Osteoblast (primary cell): ENCODE measurements around the gene SMYD1. TPM values are rescaled to one million over a fixed set of nuclear protein-coding genes. Genes with fewer than 3 reads are reported as not detected.

ENCODE experiments used
- DNase-seq: peaks from one replicate; pipeline ENCODE4 v3.0.0; 2011; ENCODE audit warnings: low spot score, mixed read lengths; ENCODE audit not compliant: insufficient read length; ENCODE audit errors: missing footprints
- H2AFZ ChIP-seq: 2 replicates; pipeline ENCODE4 v1.6.0; 2011; ENCODE audit warnings: mild to moderate bottlenecking, low read length
- H3K27ac ChIP-seq: 2 replicates; pipeline ENCODE4 v1.5.1; 2011; ENCODE audit warnings: mild to moderate bottlenecking, low read depth, low read length, moderate library complexity
- H3K27me3 ChIP-seq: 2 replicates; pipeline ENCODE4 v1.6.0; 2012; ENCODE audit warnings: mild to moderate bottlenecking, control low read depth, inconsistent platforms, low read length, moderate library complexity; ENCODE audit not compliant: insufficient read depth
- H3K36me3 ChIP-seq: 2 replicates; pipeline ENCODE4 v1.5.1; 2011; ENCODE audit warnings: mild to moderate bottlenecking, low read length, control low read depth, moderate library complexity; ENCODE audit not compliant: insufficient read depth
- H3K4me1 ChIP-seq: 2 replicates; pipeline ENCODE4 v1.5.1; 2011; ENCODE audit warnings: mild to moderate bottlenecking, low read length, control low read depth, moderate library complexity; ENCODE audit not compliant: insufficient read depth
- H3K4me2 ChIP-seq: 2 replicates; pipeline ENCODE4 v1.6.0; 2011; ENCODE audit warnings: mild to moderate bottlenecking, low read length; ENCODE audit not compliant: insufficient read depth
- H3K4me3 ChIP-seq: fragments of 200-600 bp; sonication (generic); 3 replicates; pipeline ENCODE4 v1.5.1; 2012; ENCODE audit warnings: mild to moderate bottlenecking, low read length, inconsistent platforms; ENCODE audit not compliant: insufficient read depth
- H3K79me2 ChIP-seq: 2 replicates; pipeline ENCODE4 v1.6.0; 2012; ENCODE audit warnings: mild to moderate bottlenecking, low read length, control low read depth, inconsistent platforms; ENCODE audit not compliant: insufficient read depth
- H3K9me3 ChIP-seq: 2 replicates; pipeline ENCODE4 v1.5.1; 2011; ENCODE audit warnings: low read depth, low read length, control low read depth
- H4K20me1 ChIP-seq: 2 replicates; pipeline ENCODE4 v1.6.0; 2012; ENCODE audit warnings: mild to moderate bottlenecking, low read length, control low read depth; ENCODE audit not compliant: insufficient read depth
- CTCF ChIP-seq: IDR thresholded peaks from 2 replicates; pipeline ENCODE4 v1.5.1; 2011; ENCODE audit warnings: mild to moderate bottlenecking, low read depth, low read length, moderate library complexity; ENCODE audit errors: extremely low read depth
- total RNA-seq: library from RNA; depleted of rRNA; stranded (reverse); fragments of >200 nt; gene quantifications from 2 replicates; pipeline ENCODE4 v1.2.3, GENCODE V29; 2012

Gene SMYD1
- total RNA-seq, 1 donor: not detected

- DNase-seq: no peak
- no peak overlapping the region for H3K4me2 ChIP-seq
- H3K27ac ChIP-seq: no peak overlapping the region
- no peaks in the 10 kb centered on the region for H3K79me2 ChIP-seq
- no peak for TF ChIP-seq CTCF
- H2AFZ ChIP-seq: no peak overlapping the region
- H3K4me3 ChIP-seq: no peak overlapping the region
- no peaks in the 10 kb centered on the region for H4K20me1 ChIP-seq
- no peaks in the 10 kb centered on the region for H3K4me1 ChIP-seq
- H3K9me3 ChIP-seq: no peaks in the 10 kb centered on the region
- peaks cover 11% of the 10 kb centered on the region for H3K27me3 ChIP-seq
- no peaks in the 10 kb centered on the region for H3K36me3 ChIP-seq
Measured at GRCh38 chr2:88121678-88122077, 54.1 kb downstream of the SMYD1 start.

- Histone ChIP-seq H3K79me2 (no peaks in the 10 kb centered on the region), H3K9me3 (no peaks in the 10 kb centered on the region), H3K4me2 (no peak overlapping the region)
Measured at GRCh38 chr2:88122141-88122884, 54.7 kb downstream of the SMYD1 start.

GRCh38 chr2:88123164-88123974 lies 55.7 kb downstream of the SMYD1 start:
- Histone ChIP-seq H3K36me3 (no peaks in the 10 kb centered on the region), H3K27ac (no peak overlapping the region), H3K4me3 (no peak overlapping the region), H3K4me2 (no peak overlapping the region), H3K4me1 (no peaks in the 10 kb centered on the region), H4K20me1 (no peaks in the 10 kb centered on the region), H2AFZ (no peak overlapping the region), H3K27me3 (peaks cover 5% of the 10 kb centered on the region), H3K9me3 (no peaks in the 10 kb centered on the region), H3K79me2 (no peaks in the 10 kb centered on the region)
- DNase-seq: no peak
- no peak for TF ChIP-seq CTCF

More at GRCh38 chr2:88122141-88122884, 54.7 kb downstream of the SMYD1 start:
- no peak overlapping the region for H2AFZ ChIP-seq
- no peak overlapping the region for H3K4me3 ChIP-seq
- H3K27ac ChIP-seq: no peak overlapping the region
- H3K4me1 ChIP-seq: no peaks in the 10 kb centered on the region
- H4K20me1 ChIP-seq: no peaks in the 10 kb centered on the region
- DNase-seq: no peak
- no peak for TF ChIP-seq CTCF
- H3K27me3 ChIP-seq: peaks cover 11% of the 10 kb centered on the region
- no peaks in the 10 kb centered on the region for H3K36me3 ChIP-seq
